SK-N-MC (cell line): ENCODE results near the gene RNLS.

Source experiments
- DNase-seq: peaks from one replicate; pipeline ENCODE4 v3.0.0-alpha.2; 2011; ENCODE audit warnings: low read depth, low spot score
- H3K27ac ChIP-seq: fragments of 200-600 bp; sonication (generic); 2 replicates; pipeline ENCODE4 v1.5.1; 2016; ENCODE audit warnings: mixed run types
- H3K36me3 ChIP-seq: fragments of 200-600 bp; sonication (generic); 2 replicates; pipeline ENCODE4 v1.6.1; 2017; ENCODE audit warnings: antibody characterized with exemption, low read length, mixed read lengths; ENCODE audit not compliant: insufficient read depth
- H3K4me3 ChIP-seq: fragments of 200-600 bp; sonication (generic); 2 replicates; pipeline ENCODE4 v1.5.1; 2016
- H3K9ac ChIP-seq: fragments of 200-600 bp; sonication (generic); 2 replicates; pipeline ENCODE4 v1.8.0; 2017; ENCODE audit warnings: mixed run types, mixed read lengths; ENCODE audit not compliant: insufficient read length
- H3K9me3 ChIP-seq: fragments of 200-600 bp; sonication (generic); 2 replicates; pipeline ENCODE4 v1.6.1; 2017; ENCODE audit warnings: low read depth, mild to moderate bottlenecking, antibody characterized with exemption, low read length, moderate library complexity, mixed read lengths
- EZH2 ChIP-seq: fragments of 200-600 bp; sonication (generic); IDR thresholded peaks from one replicate; pipeline ENCODE4 v1.6.1; 2017; ENCODE audit warnings: antibody characterized with exemption
- FOXP2 ChIP-seq: optimal IDR thresholded peaks from 2 replicates; pipeline ENCODE3; 2011; ENCODE audit warnings: mild to moderate bottlenecking, moderate library complexity; ENCODE audit not compliant: insufficient read depth; ENCODE audit errors: extremely low read length, control extremely low read depth
- POLR2AphosphoS5 ChIP-seq: IDR thresholded peaks from 2 replicates; pipeline ENCODE4 v1.6.1; 2012; ENCODE audit warnings: mild to moderate bottlenecking, low read depth, low read length, borderline replicate concordance

The RNLS gene

GRCh38 chr10:88428976-88429375 is 154.1 kb downstream of the RNLS start:
- TF ChIP-seq EZH2: no peak
- TF ChIP-seq POLR2AphosphoS5: no peak
- no peak for TF ChIP-seq FOXP2

GRCh38 chr10:88428442-88428841 is 154.7 kb downstream of the RNLS start:
- TF ChIP-seq EZH2: no peak
- TF ChIP-seq POLR2AphosphoS5: no peak
- no peak for TF ChIP-seq FOXP2
- no peaks in the 10 kb centered on the region for H3K9me3 ChIP-seq
- H3K36me3 ChIP-seq: no peaks in the 10 kb centered on the region
- H3K27ac ChIP-seq: no peak overlapping the region
- no peak for DNase-seq
- H3K9ac ChIP-seq: no peak overlapping the region
- H3K4me3 ChIP-seq: no peak overlapping the region

More at GRCh38 chr10:88428976-88429375, 154.1 kb downstream of the RNLS start:
- H3K9me3 ChIP-seq: no peaks in the 10 kb centered on the region
- no peaks in the 10 kb centered on the region for H3K36me3 ChIP-seq
- no peak overlapping the region for H3K27ac ChIP-seq
- H3K9ac ChIP-seq: no peak overlapping the region
- DNase-seq: no peak
- no peak overlapping the region for H3K4me3 ChIP-seq

- no peaks in the 10 kb centered on the region for H3K9me3 ChIP-seq
- no peak overlapping the region for H3K4me3 ChIP-seq
- no peak overlapping the region for H3K27ac ChIP-seq
- no peak overlapping the region for H3K9ac ChIP-seq
- TF ChIP-seq EZH2 (no peak), POLR2AphosphoS5 (no peak), FOXP2 (no peak)
- H3K36me3 ChIP-seq: no peaks in the 10 kb centered on the region
- no peak for DNase-seq
Measured at GRCh38 chr10:88427024-88427423, 156.1 kb downstream of the RNLS start.

GRCh38 chr10:88424881-88425280 is 158.2 kb downstream of the RNLS start:
- Histone ChIP-seq H3K9me3 (no peaks in the 10 kb centered on the region), H3K4me3 (no peak overlapping the region), H3K9ac (no peak overlapping the region), H3K27ac (no peak overlapping the region), H3K36me3 (no peaks in the 10 kb centered on the region)
- TF ChIP-seq EZH2 (no peak), FOXP2 (no peak), POLR2AphosphoS5 (no peak)
- no peak for DNase-seq

- Histone ChIP-seq H3K36me3 (no peaks in the 10 kb centered on the region), H3K9ac (no peak overlapping the region), H3K4me3 (no peak overlapping the region), H3K27ac (no peak overlapping the region), H3K9me3 (no peaks in the 10 kb centered on the region)
- no peak for DNase-seq
- TF ChIP-seq FOXP2: no peak
Measured at GRCh38 chr10:88423732-88424131, 159.4 kb downstream of the RNLS start.

GRCh38 chr10:88421590-88421989 is 161.5 kb downstream of the RNLS start:
- Histone ChIP-seq H3K9me3 (no peaks in the 10 kb centered on the region), H3K4me3 (no peak overlapping the region), H3K9ac (no peak overlapping the region), H3K36me3 (no peaks in the 10 kb centered on the region), H3K27ac (no peak overlapping the region)
- no peak for DNase-seq
- no peak for TF ChIP-seq EZH2
- TF ChIP-seq POLR2AphosphoS5: no peak
- TF ChIP-seq FOXP2: no peak

- DNase-seq: no peak
- Histone ChIP-seq H3K9me3 (no peaks in the 10 kb centered on the region), H3K36me3 (no peaks in the 10 kb centered on the region), H3K4me3 (no peak overlapping the region), H3K9ac (no peak overlapping the region), H3K27ac (no peak overlapping the region)
- TF ChIP-seq FOXP2 (no peak), POLR2AphosphoS5 (no peak), EZH2 (no peak)
Measured at GRCh38 chr10:88418871-88419270, 164.2 kb downstream of the RNLS start.

GRCh38 chr10:88417387-88418030 is 165.6 kb downstream of the RNLS start:
- no peaks in the 10 kb centered on the region for H3K9me3 ChIP-seq
- TF ChIP-seq FOXP2 (no peak), EZH2 (no peak), POLR2AphosphoS5 (no peak)
- no peak for DNase-seq
- H3K27ac ChIP-seq: no peak overlapping the region
- H3K9ac ChIP-seq: no peak overlapping the region
- H3K36me3 ChIP-seq: no peaks in the 10 kb centered on the region
- H3K4me3 ChIP-seq: no peak overlapping the region

GRCh38 chr10:88416801-88417200 is 166.3 kb downstream of the RNLS start:
- no peaks in the 10 kb centered on the region for H3K9me3 ChIP-seq
- no peak for DNase-seq
- TF ChIP-seq EZH2: no peak
- TF ChIP-seq FOXP2: no peak
- TF ChIP-seq POLR2AphosphoS5: no peak
- no peak overlapping the region for H3K27ac ChIP-seq
- H3K36me3 ChIP-seq: no peaks in the 10 kb centered on the region
- H3K4me3 ChIP-seq: no peak overlapping the region
- no peak overlapping the region for H3K9ac ChIP-seq
